Measurements from ENCODE around the gene CLCN2. TPM values are rescaled to one million over a fixed set of nuclear protein-coding genes. Genes with fewer than 3 reads are reported as not detected.

Gene CLCN2
- total RNA-seq, 1 donor: 4.3 TPM

DNA sequence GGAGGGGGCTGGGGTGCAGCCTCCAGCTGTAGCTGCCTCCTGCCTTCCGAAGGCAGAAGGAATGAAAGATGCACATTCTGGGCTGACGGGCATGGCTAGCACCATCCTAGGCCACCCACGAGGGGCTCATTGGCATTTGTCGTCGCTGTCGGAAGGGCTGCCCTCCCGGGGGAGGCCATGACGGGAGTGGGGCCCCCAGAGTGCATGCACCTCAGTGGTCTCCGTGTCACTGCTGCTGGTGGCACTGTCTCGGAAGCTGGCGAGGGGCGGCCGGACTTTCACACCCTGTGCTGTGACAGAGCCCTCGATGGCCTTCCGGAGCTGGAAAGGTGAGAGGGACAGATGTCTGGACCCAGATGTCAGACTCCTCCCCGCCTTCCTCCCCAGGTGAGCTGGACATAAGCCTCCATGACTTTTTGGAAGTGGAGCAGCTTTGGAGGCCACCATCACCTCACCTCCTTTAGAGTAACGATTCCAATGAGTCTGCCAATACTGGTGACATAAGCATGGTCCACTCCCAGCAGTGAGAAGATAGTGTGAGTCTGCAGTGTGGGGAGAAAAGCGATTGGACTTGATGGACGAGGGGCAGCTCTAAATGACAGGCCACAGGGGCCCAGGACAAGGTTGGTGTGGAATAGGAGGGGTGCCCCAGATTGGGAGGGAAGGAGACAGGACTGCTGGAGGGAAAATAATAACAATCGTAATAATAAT, 14.8 kb downstream of the CLCN2 start:
- Histone ChIP-seq H3K4me1 (ENCODE audit: insufficient read depth, low read length) (peaks cover 6% of the 10 kb centered on the region), H3K4me3 (ENCODE audit: insufficient read depth, low read length) (no peak overlapping the region), H3K9me3 (ENCODE audit: low read depth, low read length) (no peaks in the 10 kb centered on the region), H3K27me3 (ENCODE audit: insufficient read depth, low read length) (no peaks in the 10 kb centered on the region), H2AFZ (ENCODE audit: low read length) (no peak overlapping the region), H3K27ac (ENCODE audit: low read depth, low read length) (no peak overlapping the region), H3K4me2 (ENCODE audit: insufficient read depth, low read length) (no peak overlapping the region), H4K20me1 (ENCODE audit: insufficient read depth, low read length) (peaks cover 6% of the 10 kb centered on the region), H3K36me3 (ENCODE audit: insufficient read depth, low read length) (peaks cover 17% of the 10 kb centered on the region), H3K79me2 (ENCODE audit: insufficient read depth, low read length) (no peaks in the 10 kb centered on the region)
- TF ChIP-seq, protein P1, sequence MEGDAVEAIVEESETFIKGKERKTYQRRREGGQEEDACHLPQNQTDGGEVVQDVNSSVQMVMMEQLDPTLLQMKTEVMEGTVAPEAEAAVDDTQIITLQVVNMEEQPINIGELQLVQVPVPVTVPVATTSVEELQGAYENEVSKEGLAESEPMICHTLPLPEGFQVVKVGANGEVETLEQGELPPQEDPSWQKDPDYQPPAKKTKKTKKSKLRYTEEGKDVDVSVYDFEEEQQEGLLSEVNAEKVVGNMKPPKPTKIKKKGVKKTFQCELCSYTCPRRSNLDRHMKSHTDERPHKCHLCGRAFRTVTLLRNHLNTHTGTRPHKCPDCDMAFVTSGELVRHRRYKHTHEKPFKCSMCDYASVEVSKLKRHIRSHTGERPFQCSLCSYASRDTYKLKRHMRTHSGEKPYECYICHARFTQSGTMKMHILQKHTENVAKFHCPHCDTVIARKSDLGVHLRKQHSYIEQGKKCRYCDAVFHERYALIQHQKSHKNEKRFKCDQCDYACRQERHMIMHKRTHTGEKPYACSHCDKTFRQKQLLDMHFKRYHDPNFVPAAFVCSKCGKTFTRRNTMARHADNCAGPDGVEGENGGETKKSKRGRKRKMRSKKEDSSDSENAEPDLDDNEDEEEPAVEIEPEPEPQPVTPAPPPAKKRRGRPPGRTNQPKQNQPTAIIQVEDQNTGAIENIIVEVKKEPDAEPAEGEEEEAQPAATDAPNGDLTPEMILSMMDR (IDR thresholded peaks at IDR 0.05; ENCODE audit: extremely low read depth, low read depth, low read length): no peak
- DNase-seq (ENCODE audit: insufficient read length, low spot score, missing footprints): peak; percentile 27

DNA sequence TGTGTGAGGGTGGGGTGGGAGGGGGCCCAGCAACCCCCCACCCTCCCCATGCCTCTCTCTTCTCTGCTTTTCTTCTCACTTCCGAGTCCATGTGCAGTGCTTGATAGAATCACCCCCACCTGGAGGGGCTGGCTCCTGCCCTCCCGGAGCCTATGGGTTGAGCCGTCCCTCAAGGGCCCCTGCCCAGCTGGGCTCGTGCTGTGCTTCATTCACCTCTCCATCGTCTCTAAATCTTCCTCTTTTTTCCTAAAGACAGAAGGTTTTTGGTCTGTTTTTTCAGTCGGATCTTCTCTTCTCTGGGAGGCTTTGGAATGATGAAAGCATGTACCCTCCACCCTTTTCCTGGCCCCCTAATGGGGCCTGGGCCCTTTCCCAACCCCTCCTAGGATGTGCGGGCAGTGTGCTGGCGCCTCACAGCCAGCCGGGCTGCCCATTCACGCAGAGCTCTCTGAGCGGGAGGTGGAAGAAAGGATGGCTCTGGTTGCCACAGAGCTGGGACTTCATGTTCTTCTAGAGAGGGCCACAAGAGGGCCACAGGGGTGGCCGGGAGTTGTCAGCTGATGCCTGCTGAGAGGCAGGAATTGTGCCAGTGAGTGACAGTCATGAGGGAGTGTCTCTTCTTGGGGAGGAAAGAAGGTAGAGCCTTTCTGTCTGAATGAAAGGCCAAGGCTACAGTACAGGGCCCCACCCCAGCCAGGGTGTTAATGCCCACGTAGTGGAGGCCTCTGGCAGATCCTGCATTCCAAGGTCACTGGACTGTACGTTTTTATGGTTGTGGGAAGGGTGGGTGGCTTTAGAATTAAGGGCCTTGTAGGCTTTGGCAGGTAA, 15.9 kb downstream of the CLCN2 start:
- peaks cover 6% of the 10 kb centered on the region for H4K20me1 ChIP-seq (ENCODE audit: insufficient read depth, low read length)
- no peak overlapping the region for H3K27ac ChIP-seq (ENCODE audit: low read depth, low read length)
- H3K27me3 ChIP-seq (ENCODE audit: insufficient read depth, low read length): no peaks in the 10 kb centered on the region
- H3K4me1 ChIP-seq (ENCODE audit: insufficient read depth, low read length): peaks cover 10% of the 10 kb centered on the region
- H3K36me3 ChIP-seq (ENCODE audit: insufficient read depth, low read length): peaks cover 21% of the 10 kb centered on the region
- peaks cover 6% of the 10 kb centered on the region for H3K79me2 ChIP-seq (ENCODE audit: insufficient read depth, low read length)
- no peak overlapping the region for H2AFZ ChIP-seq (ENCODE audit: low read length)
- no peak overlapping the region for H3K4me3 ChIP-seq (ENCODE audit: insufficient read depth, low read length)
- peak; percentile 98 for DNase-seq (ENCODE audit: insufficient read length, low spot score, missing footprints)
- TF ChIP-seq, protein P1 (IDR thresholded peaks at IDR 0.05; ENCODE audit: extremely low read depth, low read depth, low read length): peak; percentile 63
- no peaks in the 10 kb centered on the region for H3K9me3 ChIP-seq (ENCODE audit: low read depth, low read length)
- H3K4me2 ChIP-seq (ENCODE audit: insufficient read depth, low read length): no peak overlapping the region

DNA sequence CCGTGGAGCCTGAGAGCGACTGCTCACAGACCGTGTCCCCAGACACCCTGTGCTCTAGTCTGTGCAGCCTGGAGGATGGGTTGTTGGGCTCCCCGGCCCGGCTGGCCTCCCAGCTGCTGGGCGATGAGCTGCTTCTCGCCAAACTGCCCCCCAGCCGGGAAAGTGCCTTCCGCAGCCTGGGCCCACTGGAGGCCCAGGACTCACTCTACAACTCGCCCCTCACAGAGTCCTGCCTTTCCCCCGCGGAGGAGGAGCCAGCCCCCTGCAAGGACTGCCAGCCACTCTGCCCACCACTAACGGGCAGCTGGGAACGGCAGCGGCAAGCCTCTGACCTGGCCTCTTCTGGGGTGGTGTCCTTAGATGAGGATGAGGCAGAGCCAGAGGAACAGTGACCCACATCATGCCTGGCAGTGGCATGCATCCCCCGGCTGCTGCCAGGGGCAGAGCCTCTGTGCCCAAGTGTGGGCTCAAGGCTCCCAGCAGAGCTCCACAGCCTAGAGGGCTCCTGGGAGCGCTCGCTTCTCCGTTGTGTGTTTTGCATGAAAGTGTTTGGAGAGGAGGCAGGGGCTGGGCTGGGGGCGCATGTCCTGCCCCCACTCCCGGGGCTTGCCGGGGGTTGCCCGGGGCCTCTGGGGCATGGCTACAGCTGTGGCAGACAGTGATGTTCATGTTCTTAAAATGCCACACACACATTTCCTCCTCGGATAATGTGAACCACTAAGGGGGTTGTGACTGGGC, 16.7 kb downstream of the CLCN2 start:
- Histone ChIP-seq H3K4me1 (ENCODE audit: insufficient read depth, low read length) (peaks cover 12% of the 10 kb centered on the region), H3K4me2 (ENCODE audit: insufficient read depth, low read length) (no peak overlapping the region), H3K9me3 (ENCODE audit: low read depth, low read length) (no peaks in the 10 kb centered on the region), H3K36me3 (ENCODE audit: insufficient read depth, low read length) (peaks cover 21% of the 10 kb centered on the region), H3K4me3 (ENCODE audit: insufficient read depth, low read length) (no peak overlapping the region), H2AFZ (ENCODE audit: low read length) (no peak overlapping the region), H3K79me2 (ENCODE audit: insufficient read depth, low read length) (peaks cover 8% of the 10 kb centered on the region), H3K27me3 (ENCODE audit: insufficient read depth, low read length) (no peaks in the 10 kb centered on the region), H3K27ac (ENCODE audit: low read depth, low read length) (no peak overlapping the region), H4K20me1 (ENCODE audit: insufficient read depth, low read length) (peaks cover 6% of the 10 kb centered on the region)
- peak; percentile 75 for DNase-seq (ENCODE audit: insufficient read length, low spot score, missing footprints)
- TF ChIP-seq, protein P1 (IDR thresholded peaks at IDR 0.05; ENCODE audit: extremely low read depth, low read depth, low read length): no peak

All from osteoblast (primary cell).